ENCODE measurements around the gene LMX1A.
A peak's percentile ranks its signal among the peaks of the same experiment; 100 is the strongest.

Gene LMX1A

DNA sequence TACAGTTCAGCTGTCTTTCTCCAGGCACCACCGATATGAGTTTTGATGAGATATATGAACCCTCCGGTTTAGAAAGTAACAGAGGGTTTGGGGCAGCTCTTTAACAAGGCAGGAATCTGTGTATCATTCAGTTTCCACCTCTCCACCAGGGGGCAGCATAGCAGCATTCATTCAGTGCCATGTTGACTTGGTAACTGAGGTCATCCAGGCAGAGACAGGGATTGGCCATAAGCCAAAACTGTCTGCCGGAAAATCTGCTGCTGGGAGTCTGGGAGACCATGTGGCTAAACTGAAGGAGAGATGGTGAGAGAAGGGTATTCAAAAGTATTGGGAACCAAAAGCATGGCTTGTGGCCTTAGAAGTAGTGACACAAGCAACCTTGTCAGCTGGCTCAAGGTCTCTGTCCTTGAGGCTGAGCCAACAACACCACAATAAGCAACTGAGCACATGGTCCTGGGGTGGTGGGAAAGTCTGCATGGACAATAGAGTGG is 98.5 kb downstream of the LMX1A start:
- peak; percentile 46 to 65 for DNase-seq

DNA sequence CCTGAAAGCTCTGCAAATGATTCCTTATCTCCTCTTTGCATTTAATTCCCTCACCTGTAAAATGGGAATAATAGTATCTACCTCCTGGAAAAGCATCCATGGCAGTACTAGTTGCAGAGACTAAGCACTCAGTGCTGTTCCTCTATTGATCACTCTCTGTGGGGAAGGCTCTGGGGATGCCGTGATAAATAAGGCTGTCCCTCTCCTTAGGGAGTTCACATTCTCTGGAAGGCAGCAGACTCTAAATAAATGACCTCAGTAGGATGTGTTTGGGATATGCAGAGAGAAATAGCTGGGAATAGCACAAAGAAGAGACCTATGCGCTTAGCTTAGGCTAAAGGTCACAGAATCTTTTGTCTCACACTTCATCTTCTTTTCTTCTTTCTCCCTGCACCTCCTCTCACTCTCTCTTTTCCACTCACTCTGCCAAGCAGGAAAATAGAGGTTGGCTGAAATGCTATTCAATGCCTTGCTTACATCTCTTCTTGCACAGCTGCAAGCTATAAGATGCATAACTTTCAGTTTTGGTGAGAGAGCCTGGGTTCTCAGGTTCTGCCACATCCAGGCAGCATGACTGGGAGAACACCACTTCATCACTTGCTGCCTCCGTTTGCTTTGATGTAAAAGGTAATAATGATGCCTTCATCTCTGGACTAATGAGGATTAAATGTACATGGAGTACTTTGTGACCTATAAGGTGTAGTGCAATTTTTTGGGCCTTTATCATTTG is 101.5 kb downstream of the LMX1A start:
- no peak for DNase-seq

- DNase-seq = no peak
These were observed 102.1 kb downstream of the LMX1A start for GRCh38 chr1:165254376-165254775.

- no peak for DNase-seq
These were observed 102.7 kb downstream of the LMX1A start for GRCh38 chr1:165253818-165254254.

- DNase-seq = no peak
These were observed 107.4 kb downstream of the LMX1A start for GRCh38 chr1:165248969-165249571.

DNA sequence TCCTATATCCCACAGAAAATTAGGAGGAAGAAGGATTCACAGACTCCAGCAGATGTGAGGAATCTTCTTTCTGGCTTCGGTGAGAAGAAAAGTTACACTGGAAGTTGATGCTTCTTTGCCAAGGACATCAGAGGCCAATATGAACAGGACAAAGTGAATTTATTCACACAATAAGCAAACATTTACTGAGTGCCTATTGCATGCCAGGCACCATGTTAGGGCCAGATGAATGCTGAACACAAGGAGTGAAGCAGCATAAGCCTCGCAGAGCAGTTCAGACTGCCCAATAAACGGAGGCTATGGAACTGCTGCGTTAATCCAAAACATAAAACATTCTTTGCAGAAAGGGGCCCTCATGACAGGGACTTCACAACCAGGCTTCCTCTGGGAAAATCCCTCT is 114.6 kb downstream of the LMX1A start:
- DNase-seq = no peak

DNA sequence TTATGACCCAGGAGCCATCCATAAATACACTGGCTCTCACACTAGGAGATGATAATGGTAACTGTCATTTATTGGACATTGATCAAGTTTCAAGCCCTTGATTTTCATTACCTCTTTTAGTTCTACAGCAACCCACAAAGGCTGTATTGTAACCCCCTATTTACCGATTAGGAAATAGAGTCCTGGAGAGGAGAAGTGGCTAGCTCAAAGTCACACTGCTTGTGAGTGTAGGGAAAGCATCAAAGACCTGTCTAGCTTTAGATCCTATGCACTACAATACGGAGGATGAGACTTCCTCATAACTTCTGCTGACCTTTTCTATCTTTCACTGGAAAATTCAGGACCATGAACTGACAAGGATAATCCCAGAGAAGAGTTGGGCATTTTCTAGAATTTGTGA is 115.2 kb downstream of the LMX1A start:
- no peak for DNase-seq

DNA sequence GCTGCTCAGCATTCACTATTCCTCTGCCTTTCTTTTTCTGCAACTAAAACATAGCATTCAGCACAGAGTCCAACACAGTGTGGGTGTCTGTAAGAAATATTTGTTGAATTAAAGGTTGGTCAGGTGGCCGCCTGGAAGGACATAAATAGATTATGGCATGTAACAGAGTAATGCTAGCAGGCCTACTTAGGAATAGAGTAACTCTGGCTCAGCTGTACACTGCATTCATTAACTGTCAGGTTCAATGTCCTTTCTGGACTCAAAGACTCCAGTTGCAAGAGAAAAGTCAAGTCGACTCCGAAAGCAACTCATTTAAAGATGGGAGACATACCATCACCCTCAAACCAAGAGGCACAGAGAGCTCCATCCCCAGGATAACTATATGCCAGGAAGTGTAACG is 116.0 kb downstream of the LMX1A start:
- DNase-seq = no peak

- DNase-seq = no peak
These were observed 116.6 kb downstream of the LMX1A start for GRCh38 chr1:165239873-165240272.

- no peak for DNase-seq
These were observed 120.7 kb downstream of the LMX1A start for GRCh38 chr1:165235777-165236291.

DNA sequence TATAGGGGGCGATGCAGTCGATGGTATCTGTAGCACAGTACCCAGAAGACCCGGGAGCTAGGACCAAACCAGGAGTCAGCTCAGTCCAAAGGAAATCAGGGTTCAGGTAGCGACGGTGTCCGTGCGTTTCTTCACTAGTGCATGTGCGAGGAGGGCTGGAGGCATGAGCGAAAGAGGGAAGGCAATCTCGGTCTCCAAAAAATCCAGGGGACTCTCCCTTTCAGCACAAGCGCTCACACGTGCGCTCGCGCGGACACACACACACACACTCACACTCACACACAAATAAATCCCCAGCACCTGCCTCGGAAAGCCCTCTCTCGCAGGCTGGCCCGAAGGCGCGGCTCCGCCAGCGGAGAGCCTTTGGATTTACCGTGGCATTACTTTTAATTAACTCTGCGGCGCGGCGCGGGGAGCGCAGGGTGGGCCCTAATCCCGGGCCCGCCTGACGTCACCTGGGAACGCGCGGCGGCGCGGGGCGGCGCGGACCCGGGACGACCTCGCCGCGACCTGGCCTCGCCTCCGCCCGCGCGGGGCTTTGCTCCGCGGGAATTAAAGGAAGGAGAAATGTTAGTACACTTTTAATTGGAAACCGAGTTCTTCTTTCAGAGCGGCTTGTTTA is 121.2 kb downstream of the LMX1A start:
- DNase-seq = no peak

GRCh38 chr1:165234149-165234548 is 122.4 kb downstream of the LMX1A start:
- no peak for DNase-seq

GRCh38 chr1:165228676-165229075 is 127.8 kb downstream of the LMX1A start:
- no peak for DNase-seq

GRCh38 chr1:165228111-165228655 is 128.3 kb downstream of the LMX1A start:
- DNase-seq = no peak

GRCh38 chr1:165226326-165226725 is 130.2 kb downstream of the LMX1A start:
- DNase-seq = no peak

DNA sequence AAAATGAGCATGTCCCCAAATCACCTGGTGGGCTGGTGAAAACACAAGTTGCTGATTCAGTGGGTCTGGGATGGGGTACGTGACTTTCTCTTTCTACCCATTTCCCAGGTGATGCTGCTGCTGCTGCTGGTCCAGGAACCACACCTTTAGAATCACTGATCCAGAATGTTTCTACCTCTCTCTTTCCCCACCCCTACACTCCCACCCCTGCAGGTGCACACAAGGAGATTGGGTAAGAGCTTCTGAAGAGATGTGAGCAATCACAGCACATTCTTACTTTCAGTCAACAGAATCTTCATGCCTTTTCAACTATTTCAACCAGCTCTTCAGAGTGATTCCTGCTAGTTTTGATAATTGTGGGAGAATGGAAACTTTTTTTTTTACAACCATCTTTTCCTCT is 130.9 kb downstream of the LMX1A start:
- no peak for DNase-seq

- no peak for DNase-seq
These were observed 131.5 kb downstream of the LMX1A start for GRCh38 chr1:165225062-165225461.

DNA sequence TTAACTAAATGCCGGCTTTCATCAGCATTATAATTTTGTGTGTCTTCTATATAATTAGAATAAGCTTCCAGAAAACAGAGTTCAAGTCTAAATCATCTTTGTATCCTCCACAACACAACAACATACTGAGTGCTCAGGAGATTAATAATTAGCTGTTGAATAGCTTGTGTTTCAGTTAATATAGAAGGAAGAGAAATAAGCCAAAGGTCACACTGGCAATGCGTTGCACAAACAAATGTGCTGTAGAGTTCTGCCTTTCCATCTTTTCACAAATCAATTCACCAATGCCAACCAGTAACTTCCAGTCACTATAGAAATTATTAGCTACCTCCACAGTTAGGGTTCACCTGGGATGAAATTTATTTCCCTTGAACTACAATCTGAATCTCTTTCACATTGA is 132.0 kb downstream of the LMX1A start:
- DNase-seq = no peak

DNA sequence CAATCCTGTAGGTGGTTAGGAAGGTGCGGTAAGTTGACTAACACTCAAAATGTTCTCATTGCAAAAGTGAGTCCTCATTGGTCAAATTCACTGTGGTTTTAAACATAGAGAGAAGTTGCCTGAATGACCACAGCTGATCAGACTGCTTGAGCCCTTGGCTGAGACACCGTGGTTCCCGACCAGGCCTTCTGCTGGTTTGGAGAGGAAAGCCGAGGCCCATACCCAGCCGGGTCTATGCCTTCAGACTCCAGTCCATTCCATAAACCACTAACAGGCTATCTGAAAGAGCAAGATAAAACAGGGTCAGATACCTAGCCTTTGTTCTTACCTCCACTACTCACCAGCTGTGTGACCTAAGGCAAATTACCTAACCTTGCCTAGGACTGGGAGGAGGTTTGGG is 133.9 kb downstream of the LMX1A start:
- DNase-seq = no peak

- DNase-seq = no peak
These were observed 137.8 kb downstream of the LMX1A start for GRCh38 chr1:165218731-165219130.

- no peak for DNase-seq
These were observed 138.6 kb downstream of the LMX1A start for GRCh38 chr1:165217958-165218357.

GRCh38 chr1:165216254-165216653 is 140.3 kb downstream of the LMX1A start:
- no peak for DNase-seq

- DNase-seq = no peak
These were observed 140.8 kb downstream of the LMX1A start for GRCh38 chr1:165215676-165216075.

- no peak for DNase-seq
These were observed 144.3 kb downstream of the LMX1A start for GRCh38 chr1:165212229-165212628.

Measured in activated CD4-positive, alpha-beta T cell treated with anti-CD3 and anti-CD28 coated beads, Interleukin-2, amount 50 U/mL, for 48 hours (primary cell).